Endothelial cell of hepatic sinusoid (primary cell): ENCODE measurements around the gene IFFO2.

Experiments used
- in situ Hi-C: cut with HindIII; loops from 2 replicates; pipeline ENCODE4 v1.10.0; 2017; ENCODE audit warnings: low sequenced_read_pairs

IFFO2 gene

GRCh38 chr1:18861082-18861481 is 95.4 kb downstream of the IFFO2 start:
- in situ Hi-C loops = no loop called here

- in situ Hi-C loops = no loop called here
Observed at GRCh38 chr1:18859560-18859959, 96.9 kb downstream of the IFFO2 start, which contains the start of gene TAS1R2. TAS1R2 (minus strand) TSS chr1:18859660; CDS start chr1:18859660, 0 bp downstream.

GRCh38 chr1:18858070-18858688 is 98.3 kb downstream of the IFFO2 start:
- in situ Hi-C loops = no loop called here

GRCh38 chr1:18856435-18856834 is 100.0 kb downstream of the IFFO2 start:
- in situ Hi-C loops = no loop called here

GRCh38 chr1:18855573-18855972 is 100.9 kb downstream of the IFFO2 start:
- in situ Hi-C loops = no loop called here

- in situ Hi-C loops = no loop called here
Observed at GRCh38 chr1:18854331-18855025, 102.0 kb downstream of the IFFO2 start.
